WTC11 (cell line): ENCODE results near the gene OMD. TPM values are rescaled to one million over a fixed set of nuclear protein-coding genes. Genes with fewer than 3 reads are reported as not detected.

Source experiments
- ATAC-seq: fragments of 200-7000 bp; cut with Tn5 transposase; 2 replicates; pipeline ENCODE4 v1.10.0; 2021; ENCODE audit warnings: mild to moderate bottlenecking, moderate library complexity
- Bru-seq: library from RNA; stranded (reverse); fragments of 400-500 nt; gene quantifications from one replicate; lab custom pipeline; 2021; lab: Mats Ljungman, UMichigan
- CTCF ChIA-PET: fragments of 300-600 bp; sonication (Branson Sonifier 250); formaldehyde crosslinking; loops from one replicate; lab custom pipeline; 2021; ENCODE audit warnings: antibody characterized with exemption; lab: Charles Lee
- POLR2A ChIA-PET: fragments of 350-600 bp; sonication (Branson Sonifier 250); formaldehyde crosslinking; loops from one replicate; lab custom pipeline; 2021; ENCODE audit warnings: antibody characterized with exemption; lab: Charles Lee
- DNase-seq: peaks from one replicate; pipeline ENCODE4 v3.0.0; 2021; ENCODE audit warnings: low spot score
- H3K27ac Mint-ChIP-seq: 2 replicates; pipeline ENCODE4 v1.8.0; 2021; ENCODE audit warnings: mixed read lengths
- H3K27me3 Mint-ChIP-seq: 2 replicates; pipeline ENCODE4 v1.8.0; 2021; ENCODE audit warnings: low read depth, mild to moderate bottlenecking, moderate library complexity, mixed read lengths
- H3K36me3 Mint-ChIP-seq: 2 replicates; pipeline ENCODE4 v1.8.0; 2021; ENCODE audit warnings: mixed read lengths
- H3K4me1 Mint-ChIP-seq: 2 replicates; pipeline ENCODE4 v1.8.0; 2022; ENCODE audit warnings: mixed read lengths
- H3K4me3 Mint-ChIP-seq: 2 replicates; pipeline ENCODE4 v1.8.0; 2021; ENCODE audit warnings: mild to moderate bottlenecking, moderate library complexity, mixed read lengths
- H3K9me3 Mint-ChIP-seq: 2 replicates; pipeline ENCODE4 v1.8.0; 2021; ENCODE audit warnings: mixed read lengths
- ATF6 ChIP-seq: sonication (generic); formaldehyde crosslinking; IDR thresholded peaks from 2 replicates; pipeline ENCODE4 v1.8.1; 2023; ENCODE audit warnings: mild to moderate bottlenecking, missing genetic modification reagents
- CREB1 ChIP-seq: sonication (generic); formaldehyde crosslinking; IDR thresholded peaks from 2 replicates; pipeline ENCODE4 v1.8.0; 2023; ENCODE audit warnings: mild to moderate bottlenecking, missing genetic modification reagents
- E2F1 ChIP-seq: sonication (generic); formaldehyde crosslinking; IDR thresholded peaks from 2 replicates; pipeline ENCODE4 v1.8.0; 2022; ENCODE audit warnings: mild to moderate bottlenecking, missing genetic modification reagents
- EMX1 ChIP-seq: fragments of 250-450 bp; sonication (Bioruptor Pico); IDR thresholded peaks from 2 replicates; pipeline ENCODE4 v1.8.0; 2021; ENCODE audit warnings: mild to moderate bottlenecking
- ERG ChIP-seq: fragments of 250-450 bp; sonication (Bioruptor Pico); IDR thresholded peaks from 2 replicates; pipeline ENCODE4 v1.8.0; 2021; ENCODE audit warnings: mild to moderate bottlenecking
- FOXP4 ChIP-seq: sonication (generic); formaldehyde crosslinking; IDR thresholded peaks from 2 replicates; pipeline ENCODE4 v1.8.0; 2022; ENCODE audit warnings: mild to moderate bottlenecking, missing genetic modification reagents
- HMGXB4 ChIP-seq: sonication (generic); formaldehyde crosslinking; IDR thresholded peaks from 2 replicates; pipeline ENCODE4 v1.8.1; 2023; ENCODE audit warnings: mild to moderate bottlenecking, moderate library complexity, missing genetic modification reagents
- MAX ChIP-seq: sonication (generic); formaldehyde crosslinking; IDR thresholded peaks from 2 replicates; pipeline ENCODE4 v1.8.0; 2022; ENCODE audit warnings: mild to moderate bottlenecking, missing genetic modification reagents
- MLX ChIP-seq: sonication (generic); formaldehyde crosslinking; IDR thresholded peaks from 2 replicates; pipeline ENCODE4 v1.8.1; 2023; ENCODE audit warnings: mild to moderate bottlenecking, missing genetic modification reagents, moderate library complexity
- NR1H2 ChIP-seq: sonication (generic); formaldehyde crosslinking; IDR thresholded peaks from 2 replicates; pipeline ENCODE4 v1.9.0; 2021; ENCODE audit warnings: mild to moderate bottlenecking, moderate library complexity, missing genetic modification reagents
- PRDM15 ChIP-seq: sonication (generic); formaldehyde crosslinking; IDR thresholded peaks from 2 replicates; pipeline ENCODE4 v1.8.0; 2022; ENCODE audit warnings: missing genetic modification reagents
- PREB ChIP-seq: sonication (generic); formaldehyde crosslinking; IDR thresholded peaks from 2 replicates; pipeline ENCODE4 v1.8.1; 2022; ENCODE audit warnings: mild to moderate bottlenecking, missing genetic modification reagents, moderate library complexity, borderline replicate concordance
- RELA ChIP-seq: sonication (generic); formaldehyde crosslinking; IDR thresholded peaks from 2 replicates; pipeline ENCODE4 v1.8.1; 2022; ENCODE audit warnings: missing genetic modification reagents, mild to moderate bottlenecking, borderline replicate concordance
- TCF7 ChIP-seq: sonication (generic); formaldehyde crosslinking; IDR thresholded peaks from 2 replicates; pipeline ENCODE4 v1.8.0; 2022; ENCODE audit warnings: mild to moderate bottlenecking, low read depth, missing genetic modification reagents, moderate library complexity
- USF1 ChIP-seq: sonication (generic); formaldehyde crosslinking; IDR thresholded peaks from 2 replicates; pipeline ENCODE4 v1.8.0; 2022; ENCODE audit warnings: mild to moderate bottlenecking, missing genetic modification reagents
- ZBTB21 ChIP-seq: sonication (generic); formaldehyde crosslinking; IDR thresholded peaks from 2 replicates; pipeline ENCODE4 v1.8.1; 2023; ENCODE audit warnings: mild to moderate bottlenecking, missing genetic modification reagents, borderline replicate concordance
- ZNF121 ChIP-seq: sonication (generic); formaldehyde crosslinking; IDR thresholded peaks from 2 replicates; pipeline ENCODE4 v1.8.0; 2023; ENCODE audit warnings: missing genetic modification reagents
- ZNF263 ChIP-seq: sonication (generic); formaldehyde crosslinking; IDR thresholded peaks from 2 replicates; pipeline ENCODE4 v1.8.1; 2022; ENCODE audit warnings: low read depth, mild to moderate bottlenecking, moderate library complexity, missing genetic modification reagents
- ZNF671 ChIP-seq: fragments of 250-450 bp; sonication (Bioruptor Pico); IDR thresholded peaks from 2 replicates; pipeline ENCODE4 v1.8.0; 2021; ENCODE audit warnings: mild to moderate bottlenecking
- long read RNA-seq, 3 experiments: library from RNA in 1 of 3; library from capped mRNA in 1 of 3; library from polyadenylated mRNA in 1 of 3; unstranded in 2 of 3; stranded (forward) in 1 of 3; transcript quantifications; one replicate each; pipeline ENCODE4 v2.0.0, GENCODE V29; 2021
- total RNA-seq: library from RNA; stranded (reverse); gene quantifications from 3 replicates; pipeline ENCODE4 v1.2.3, GENCODE V29; 2021

The OMD gene
- not detected in 3 replicates for total RNA-seq
- Bru-seq, nascent RNA, result percentile 5 among the genes with signal in this experiment
- long read RNA-seq, experiment 1, partial matches to known transcripts, result 0 of 6 reads
- long read RNA-seq, experiment 1, other reads (novel, unspliced or antisense), result 6 of 6 reads
- long read RNA-seq, experiment 2, result 0 reads
- long read RNA-seq, experiment 3, result 0 reads

- no peak within 1 kb of the TSS for H3K27ac Mint-ChIP-seq
- TF ChIP-seq ZNF263 (CRISPR knock-in tag) (no peak), ZNF671 (no peak), ATF6 (CRISPR knock-in tag) (no peak), NR1H2 (CRISPR knock-in tag) (no peak), ERG (no peak), USF1 (CRISPR knock-in tag) (no peak), E2F1 (CRISPR knock-in tag) (no peak), EMX1 (no peak), MAX (CRISPR knock-in tag) (no peak), ZNF121 (no peak), CREB1 (CRISPR knock-in tag) (no peak), TCF7 (CRISPR knock-in tag) (no peak), PRDM15 (CRISPR knock-in tag) (no peak), MLX (CRISPR knock-in tag) (no peak), ZBTB21 (CRISPR knock-in tag) (no peak), RELA (no peak), PREB (CRISPR knock-in tag) (no peak), HMGXB4 (CRISPR knock-in tag) (no peak), FOXP4 (no peak)
- no peak within 1 kb of the TSS for H3K4me3 Mint-ChIP-seq
Measured at GRCh38 chr9:92424340-92424739, at the start of gene OMD. Gene OMD, minus strand, starts transcription at chr9:92424471. Its CDS starts 6,913 bp downstream, at chr9:92417558.

More at GRCh38 chr9:92424340-92424739, at the start of gene OMD:
- POLR2A ChIA-PET, result no interaction called here
- Mint-ChIP-seq H3K9me3 (no peaks in the 10 kb centered on the region), H3K4me1 (no peaks in the 10 kb centered on the region; the same call in 1 of the 2 replicates), H3K36me3 (no peaks in the 10 kb centered on the region), H3K27me3 (no peaks in the 10 kb centered on the region; the same call in 1 of the 2 replicates)
- DNase-seq, result no peak
- ATAC-seq, result no peak
- CTCF ChIA-PET, result no interaction called here
